HepG2 (cell line): ENCODE measurements around the gene SLIT3. TPM values are rescaled to one million over a fixed set of nuclear protein-coding genes. Genes with fewer than 3 reads are reported as not detected.

Experiments
- ATAC-seq: fragments of 200-7000 bp; cut with Tn5 transposase; 3 replicates; pipeline ENCODE4 v1.9.1; 2020; ENCODE audit warnings: mild to moderate bottlenecking, moderate library complexity
- BruUV-seq: library from RNA; stranded (reverse); fragments of 400-500 nt; replicated peaks from 2 replicates; lab custom pipeline; 2021; lab: Mats Ljungman, UMichigan
- CTCF ChIA-PET: fragments of 300-600 bp; formaldehyde crosslinking; extraction: SDS; loops from one replicate; lab custom pipeline; 2021; ENCODE audit warnings: low total read pairs, inconsistent platforms, low intra/inter-chr PET ratio; lab: Yijun Ruan, JAX
- POLR2A ChIA-PET: fragments of 350-600 bp; sonication (Branson Sonifier 250); formaldehyde crosslinking; loops from one replicate; lab custom pipeline; 2020; ENCODE audit warnings: antibody characterized with exemption, inconsistent platforms; lab: Yijun Ruan, JAX
- DNase-seq: peaks from one replicate; pipeline ENCODE4 v3.0.0-alpha.2; 2015; ENCODE audit warnings: low spot score
- FAIRE-seq: peaks from 3 replicates; lab custom pipeline; 2011; peaks lifted over from hg19 to GRCh38; lab: Jason Lieb, UNC
- H2AFZ ChIP-seq: one replicate; pipeline ENCODE4 v1.6.1; 2011; ENCODE audit warnings: low read length, inconsistent platforms
- H3K27ac ChIP-seq: fragments of 300-600 bp; 3 replicates; pipeline ENCODE4 v1.8.0; 2011; ENCODE audit warnings: mixed run types, mild to moderate bottlenecking, mixed read lengths, low read length, inconsistent platforms; ENCODE audit not compliant: insufficient read depth; ENCODE audit errors: extremely low read length
- H3K27me3 ChIP-seq, 2 experiments: fragments of 200-600 bp in 1 of 2; 2 replicates in 1 of 2; 3 replicates in 1 of 2; pipeline versions ENCODE4 v1.6.0 to v1.8.0; 2011; ENCODE audit warnings: low read length in 2 of 2, mild to moderate bottlenecking in 2 of 2, moderate library complexity in 2 of 2, inconsistent platforms in 1 of 2; ENCODE audit not compliant: insufficient read depth in 2 of 2, control insufficient read depth in 1 of 2
- H3K36me3 ChIP-seq, 2 experiments: fragments of 200-600 bp in 1 of 2; replicated peaks in 1 of 2; 2 replicates in 1 of 2; 3 replicates in 1 of 2; pipeline versions ENCODE4 v1.5.1 to v1.8.0; 2011; ENCODE audit warnings: low read length in 2 of 2, inconsistent platforms in 1 of 2; ENCODE audit not compliant: insufficient read depth in 2 of 2, control insufficient read depth in 1 of 2
- H3K4me1 ChIP-seq: 2 replicates; pipeline ENCODE4 v1.5.1; 2012; ENCODE audit warnings: low read length, inconsistent platforms; ENCODE audit not compliant: insufficient read depth
- H3K4me2 ChIP-seq: 2 replicates; pipeline ENCODE4 v1.6.0; 2011; ENCODE audit warnings: low read depth, low read length, inconsistent platforms
- H3K4me3 ChIP-seq, 3 experiments: fragments of 200-600 bp in 1 of 3; sonication (generic), shearing (Covaris generic) in 1 of 3; replicated peaks in 1 of 3; 2 replicates each; pipeline ENCODE4 v1.5.1; 2011 to 2016; ENCODE audit warnings: low read length in 3 of 3, inconsistent platforms in 2 of 3, low read depth in 2 of 3, mild to moderate bottlenecking in 2 of 3, control low read depth in 1 of 3, mixed read lengths in 1 of 3; ENCODE audit not compliant: insufficient read depth in 1 of 3
- H3K79me2 ChIP-seq: one replicate; pipeline ENCODE4 v1.6.1; 2011; ENCODE audit warnings: low read length, inconsistent platforms; ENCODE audit not compliant: insufficient read depth
- H3K9ac ChIP-seq: 2 replicates; pipeline ENCODE4 v1.6.0; 2011; ENCODE audit warnings: mild to moderate bottlenecking, low read depth, low read length, inconsistent platforms; ENCODE audit not compliant: insufficient read depth
- H3K9me3 ChIP-seq: 2 replicates; pipeline ENCODE4 v1.5.1; 2012; ENCODE audit warnings: mild to moderate bottlenecking, low read length
- H4K20me1 ChIP-seq: 2 replicates; pipeline ENCODE4 v1.6.0; 2011; ENCODE audit warnings: inconsistent platforms, mild to moderate bottlenecking, low read length, moderate library complexity; ENCODE audit not compliant: insufficient read depth
- CREBL2 ChIP-seq: sonication (generic); formaldehyde crosslinking; IDR thresholded peaks from 2 replicates; pipeline ENCODE4 v1.8.1; 2023; ENCODE audit warnings: missing genetic modification reagents, mild to moderate bottlenecking, borderline replicate concordance
- ELF1 ChIP-seq: sonication (generic); formaldehyde crosslinking; IDR thresholded peaks from 2 replicates; pipeline ENCODE4 v1.4.0; 2020; ENCODE audit warnings: missing genetic modification reagents
- HNF4G ChIP-seq, 2 experiments: sonication (generic) in 1 of 2; formaldehyde crosslinking in 1 of 2; IDR thresholded peaks; 2 replicates each; pipeline versions ENCODE4 v1.4.0 to v1.6.1; 2011 to 2020; ENCODE audit warnings: borderline replicate concordance in 2 of 2, low read depth in 2 of 2, mild to moderate bottlenecking in 2 of 2, low read length in 1 of 2, missing genetic modification reagents in 1 of 2, moderate library complexity in 1 of 2
- ZNF44 ChIP-seq: sonication (generic); formaldehyde crosslinking; IDR thresholded peaks from 2 replicates; pipeline ENCODE4 v1.5.1; 2020; ENCODE audit warnings: mild to moderate bottlenecking, missing genetic modification reagents
- ZNF530 ChIP-seq: sonication (generic); formaldehyde crosslinking; IDR thresholded peaks from 2 replicates; pipeline ENCODE4 v1.5.0; 2020; ENCODE audit warnings: low read depth, mild to moderate bottlenecking, missing genetic modification reagents
- whole genome bisulfite sequencing: methylation state at CpG from one replicate; pipeline ENCODE4 v1.1.6; 2017; ENCODE audit warnings: low lambda C conversion rate; 5-methylcytosine and 5-hydroxymethylcytosine counted together
- in situ Hi-C: cut with HindIII; loops from 2 replicates; pipeline ENCODE4 v1.10.0; 2017; ENCODE audit warnings: low pct_unique_long_range_greater_than_20kb; ENCODE audit not compliant: extremely low pct_ligation_motif_present
- intact Hi-C: fragments of 100-400 bp; cut with micrococcal nuclease; formaldehyde crosslinking; loops from one replicate; pipeline ENCODE4 v1.10.0; 2022; ENCODE audit not compliant: unreplicated experiment
- polyA plus RNA-seq, 8 experiments: library from polyadenylated mRNA; depleted of rRNA in 3 of 8; stranded (reverse) in 7 of 8; unstranded in 1 of 8; fragments of >200 nt; fragmentation: Illumina TruSeq in 4 of 8; extraction: Trizol in 4 of 8; gene quantifications; 2 replicates each; pipeline versions ENCODE4 v1.2.1 to v1.2.3, GENCODE V29; 2011 to 2016; ENCODE audit warnings: low read depth in 4 of 8, missing spikeins in 1 of 8, mixed read lengths in 1 of 8; ENCODE audit not compliant: insufficient read depth in 1 of 8
- total RNA-seq, 5 experiments: library from RNA; depleted of rRNA; stranded (reverse); fragments of >200 nt; fragmentation: Illumina TruSeq; extraction: Trizol; gene quantifications; 2 replicates each; pipeline ENCODE4 v1.2.3, GENCODE V29; 2016; ENCODE audit warnings: low read depth in 1 of 5
- TF ChIP-seq, protein P1 (sequence below): sonication (generic); formaldehyde crosslinking; IDR thresholded peaks from 2 replicates; pipeline ENCODE4 v1.8.1; 2023; ENCODE audit warnings: mild to moderate bottlenecking, missing genetic modification reagents
- TF ChIP-seq, protein P2 (sequence below): sonication (generic); formaldehyde crosslinking; IDR thresholded peaks from 2 replicates; pipeline ENCODE4 v1.5.0; 2020; ENCODE audit warnings: mild to moderate bottlenecking, missing genetic modification reagents

SLIT3 gene
- total and polyA plus RNA-seq, 2 of the 13 experiments (the other 11 are each of a cell fraction or from before 2014, with no cell fraction given) = not detected

DNA sequence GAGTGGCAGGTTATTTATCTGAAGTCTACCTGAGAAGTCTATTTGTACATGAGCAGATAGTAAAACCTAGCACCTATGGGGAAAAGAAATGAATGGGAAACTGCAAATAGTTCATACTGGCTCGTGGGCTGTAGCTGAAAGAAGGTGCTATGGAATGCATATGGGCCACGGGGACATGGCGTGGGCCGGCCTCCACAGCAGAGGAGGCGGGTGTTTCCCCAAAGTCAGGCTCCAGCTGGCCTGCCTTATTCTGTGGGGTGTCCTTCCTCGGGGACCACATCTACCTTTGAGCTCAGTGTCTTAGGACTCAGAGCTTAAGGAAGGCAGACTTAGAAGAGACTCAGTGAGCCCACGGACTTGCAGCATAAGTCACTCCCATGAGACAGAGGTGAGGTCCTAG, 371.3 kb downstream of the SLIT3 start:
- 14% methylated on average over 5 of the region's 7 CpGs for WGBS
- CTCF ChIA-PET = no interaction called here
- H2AFZ ChIP-seq = no peak overlapping the region

GRCh38 chr5:168925160-168925559, 375.8 kb downstream of the SLIT3 start:
- POLR2A ChIA-PET = no interaction called here
- no TSS peak for BruUV-seq
- H3K27me3 ChIP-seq = peaks cover 4 to 22% of the 10 kb centered on the region in 2 experiments

More for the DNA sequence above, 371.3 kb downstream of the SLIT3 start:
- ATAC-seq (no peak), DNase-seq (no peak), FAIRE-seq (no peak)
- no peak overlapping the region for H3K4me3 ChIP-seq
- no peaks in the 10 kb centered on the region for H3K79me2 ChIP-seq
- in situ Hi-C loops (no loop called here), intact Hi-C loops (no loop called here)
- no peak overlapping the region for H3K27ac ChIP-seq
- POLR2A ChIA-PET = no interaction called here
- no TSS peak for BruUV-seq
- H3K9me3 ChIP-seq = no peaks in the 10 kb centered on the region
- no peaks in the 10 kb centered on the region for H4K20me1 ChIP-seq
- H3K27me3 ChIP-seq = peaks cover 5 to 7% of the 10 kb centered on the region in 2 experiments; a peak in 3 of 5 replicates
- H3K9ac ChIP-seq = no peak overlapping the region
- TF ChIP-seq, protein P1, sequence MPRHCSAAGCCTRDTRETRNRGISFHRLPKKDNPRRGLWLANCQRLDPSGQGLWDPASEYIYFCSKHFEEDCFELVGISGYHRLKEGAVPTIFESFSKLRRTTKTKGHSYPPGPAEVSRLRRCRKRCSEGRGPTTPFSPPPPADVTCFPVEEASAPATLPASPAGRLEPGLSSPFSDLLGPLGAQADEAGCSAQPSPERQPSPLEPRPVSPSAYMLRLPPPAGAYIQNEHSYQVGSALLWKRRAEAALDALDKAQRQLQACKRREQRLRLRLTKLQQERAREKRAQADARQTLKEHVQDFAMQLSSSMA (CRISPR knock-in tag) = no peak
- no peaks in the 10 kb centered on the region for H3K36me3 ChIP-seq
- no peaks in the 10 kb centered on the region for H3K4me1 ChIP-seq
- no peak overlapping the region for H3K4me2 ChIP-seq

More at GRCh38 chr5:168925160-168925559, 375.8 kb downstream of the SLIT3 start:
- FAIRE-seq (no peak), ATAC-seq (no peak), DNase-seq (no peak)
- Histone ChIP-seq H3K79me2 (no peaks in the 10 kb centered on the region), H3K4me1 (no peaks in the 10 kb centered on the region), H3K4me3 (no peak overlapping the region), H2AFZ (no peak overlapping the region), H3K36me3 (no peaks in the 10 kb centered on the region), H4K20me1 (no peaks in the 10 kb centered on the region), H3K4me2 (no peak overlapping the region), H3K9me3 (no peaks in the 10 kb centered on the region), H3K27ac (no peak overlapping the region), H3K9ac (no peak overlapping the region)
- CTCF ChIA-PET = no interaction called here
- intact Hi-C loops = no loop called here
- TF ChIP-seq HNF4G (IDR thresholded peaks at IDR 0.05; ENCODE audit: borderline replicate concordance, low read depth, low read length) (no peak), HNF4G (CRISPR knock-in tag; IDR thresholded peaks at IDR 0.05; ENCODE audit: borderline replicate concordance, low read depth) (no peak), ZNF44 (CRISPR knock-in tag) (no peak), ZNF530 (no peak), CREBL2 (CRISPR knock-in tag) (no peak), ELF1 (CRISPR knock-in tag) (no peak)
- TF ChIP-seq, protein P2, sequence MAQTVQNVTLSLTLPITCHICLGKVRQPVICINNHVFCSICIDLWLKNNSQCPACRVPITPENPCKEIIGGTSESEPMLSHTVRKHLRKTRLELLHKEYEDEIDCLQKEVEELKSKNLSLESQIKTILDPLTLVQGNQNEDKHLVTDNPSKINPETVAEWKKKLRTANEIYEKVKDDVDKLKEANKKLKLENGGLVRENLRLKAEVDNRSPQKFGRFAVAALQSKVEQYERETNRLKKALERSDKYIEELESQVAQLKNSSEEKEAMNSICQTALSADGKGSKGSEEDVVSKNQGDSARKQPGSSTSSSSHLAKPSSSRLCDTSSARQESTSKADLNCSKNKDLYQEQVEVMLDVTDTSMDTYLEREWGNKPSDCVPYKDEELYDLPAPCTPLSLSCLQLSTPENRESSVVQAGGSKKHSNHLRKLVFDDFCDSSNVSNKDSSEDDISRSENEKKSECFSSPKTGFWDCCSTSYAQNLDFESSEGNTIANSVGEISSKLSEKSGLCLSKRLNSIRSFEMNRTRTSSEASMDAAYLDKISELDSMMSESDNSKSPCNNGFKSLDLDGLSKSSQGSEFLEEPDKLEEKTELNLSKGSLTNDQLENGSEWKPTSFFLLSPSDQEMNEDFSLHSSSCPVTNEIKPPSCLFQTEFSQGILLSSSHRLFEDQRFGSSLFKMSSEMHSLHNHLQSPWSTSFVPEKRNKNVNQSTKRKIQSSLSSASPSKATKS (CRISPR knock-in tag) = no peak
- in situ Hi-C loops = no loop called here
- 10% methylated on average over 3 of the region's 3 CpGs for WGBS
